Measurements from ENCODE around the gene PADI4.
"Not testable (repeated sequence)": the region's sequence is repeated elsewhere in the genome, so short reads cannot be mapped to it uniquely, and the experiment has no call there.

- not testable (repeated sequence) for TF ChIP-seq CTCF (conservative IDR thresholded peaks at IDR 0.05); EZH2 (IDR thresholded peaks at IDR 0.05; ENCODE audit: low read depth)
Observed at GRCh38 chr1:17321857-17322390, 13.9 kb downstream of the PADI4 start.
